ENCODE measurements around the gene RUNX2.

- no peak for TF ChIP-seq CTCF (IDR thresholded peaks at IDR 0.05; ENCODE audit: low read length)
- TF ChIP-seq EZH2 (IDR thresholded peaks at IDR 0.05; ENCODE audit: borderline replicate concordance, low read length): no peak
Measured at GRCh38 chr6:45587229-45588060, 259.3 kb downstream of the RUNX2 start.

Data from OCI-LY1 (cell line).